Activated T-helper 1 cell treated with Interleukin-2 at 50 U/mL for 16 hours (primary cell): ENCODE results near the gene CTDNEP1.

Experiments used
- DNase-seq: peaks from one replicate; pipeline ENCODE4 v3.0.0-alpha.2; 2020; ENCODE audit warnings: low read depth

The CTDNEP1 gene

GRCh38 chr17:7215136-7215638, 36.3 kb downstream of the CTDNEP1 start:
- no peak for DNase-seq

- peak; percentile 97 for DNase-seq
These were observed 37.0 kb downstream of the CTDNEP1 start for GRCh38 chr17:7214300-7215135.

DNA sequence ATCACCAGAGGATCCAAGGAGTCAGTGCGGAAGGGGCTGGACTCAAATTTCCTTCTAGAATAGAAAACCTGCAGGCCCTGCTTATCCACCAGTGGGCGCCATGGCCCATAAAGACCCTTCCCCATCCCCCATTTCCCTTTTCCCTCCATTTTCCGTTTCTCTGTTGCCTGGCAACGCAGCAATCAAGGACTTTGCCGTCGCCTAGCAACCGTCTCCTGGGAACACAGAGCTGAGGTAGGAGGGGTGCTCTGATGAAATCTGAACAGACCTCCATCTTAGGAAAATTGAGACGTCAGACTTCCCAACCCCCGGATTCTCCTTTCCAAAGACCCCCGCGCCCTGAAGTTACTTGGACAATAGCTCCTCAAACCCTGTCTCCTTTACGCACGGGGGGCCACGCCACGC, 37.6 kb downstream of the CTDNEP1 start:
- peak; percentile 52 for DNase-seq

DNA sequence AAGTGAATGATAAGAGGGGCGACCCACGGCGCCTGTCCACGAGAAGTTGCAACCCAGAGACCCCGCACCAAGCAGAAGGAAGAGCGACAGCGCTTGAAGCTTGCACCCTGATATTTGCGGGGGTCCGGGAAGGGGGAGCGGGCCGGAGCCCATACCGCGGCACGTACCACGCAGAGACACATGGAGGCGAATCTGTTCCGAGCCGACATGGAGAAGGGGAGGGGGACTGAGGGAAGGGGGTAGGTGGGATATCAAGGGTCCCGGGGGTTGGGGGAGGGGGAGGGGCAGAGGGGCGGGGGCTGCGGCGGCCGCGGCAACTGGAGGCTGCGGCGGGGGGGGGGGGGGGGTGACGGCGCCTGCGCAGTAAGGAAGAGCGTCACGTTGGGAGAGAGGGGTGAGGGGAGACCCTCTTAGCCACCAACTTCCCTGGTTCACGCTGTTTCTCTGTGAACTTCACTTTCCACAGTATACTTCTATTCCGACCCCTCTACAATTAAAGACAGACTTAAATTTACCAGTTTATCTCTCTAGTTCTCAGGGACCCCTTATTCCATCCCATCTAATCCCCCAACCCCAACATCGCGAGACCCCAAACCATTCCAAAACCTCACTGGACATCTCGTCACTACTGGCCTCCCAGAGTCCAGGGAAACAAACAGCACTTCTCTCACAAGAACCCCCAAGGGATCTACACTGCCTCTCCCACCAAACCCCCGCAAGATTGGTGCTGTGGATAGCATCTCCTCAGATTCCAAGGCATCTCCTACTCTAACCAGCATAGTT, 39.9 kb downstream of the CTDNEP1 start:
- no peak for DNase-seq

GRCh38 chr17:7208754-7209460, 42.6 kb downstream of the CTDNEP1 start:
- DNase-seq, result no peak

DNA sequence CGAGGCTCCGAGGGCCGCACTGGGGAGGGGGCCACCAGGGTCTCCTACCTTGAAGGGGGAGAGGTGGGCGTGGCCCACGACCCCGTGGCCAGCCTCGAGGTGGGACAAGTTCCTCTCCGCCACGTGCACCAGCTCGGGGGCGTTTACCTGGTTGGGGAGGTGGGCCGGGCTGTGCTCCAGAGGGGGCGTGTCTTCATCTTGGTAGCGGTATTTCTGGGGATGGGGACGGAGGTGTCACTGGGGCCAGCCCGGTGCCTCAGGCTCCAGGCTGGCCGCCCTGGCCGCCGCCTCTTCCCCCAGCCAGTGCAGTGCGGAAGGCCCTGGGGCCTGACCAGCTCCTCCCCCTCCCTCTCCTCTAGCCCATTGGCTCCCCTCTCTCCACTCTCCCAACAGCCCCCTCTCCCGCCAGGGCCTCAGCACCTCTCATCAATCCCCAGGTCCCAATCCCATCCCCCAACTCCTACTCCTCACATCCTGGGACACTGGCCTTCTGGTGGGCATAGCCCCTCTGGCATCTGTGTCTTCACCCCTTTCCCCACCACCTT, 43.4 kb downstream of the CTDNEP1 start:
- DNase-seq, result no peak

GRCh38 chr17:7207120-7208001, 44.2 kb downstream of the CTDNEP1 start:
- no peak for DNase-seq

DNA sequence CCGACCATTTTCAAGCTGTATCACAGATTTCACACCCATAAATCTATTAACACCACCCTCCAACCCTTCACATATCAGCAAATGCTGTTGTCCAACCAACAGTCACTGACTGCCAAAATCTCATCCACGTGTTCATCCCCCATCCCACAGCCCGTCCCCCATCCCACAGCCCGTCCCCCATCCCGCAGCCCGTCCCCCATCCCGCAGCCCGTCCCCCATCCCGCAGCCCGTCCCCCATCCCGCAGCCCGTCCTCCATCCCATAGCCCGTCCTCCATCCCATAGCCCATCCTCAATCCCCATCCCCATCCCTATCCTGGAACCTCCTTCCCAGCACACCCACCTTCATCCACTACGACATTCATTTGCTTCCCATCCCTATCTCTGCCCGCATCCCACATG, 46.0 kb downstream of the CTDNEP1 start:
- DNase-seq, result no peak

- DNase-seq, result peak; percentile 89
These were observed 46.6 kb downstream of the CTDNEP1 start for GRCh38 chr17:7204828-7205461.

GRCh38 chr17:7204336-7204735, 47.2 kb downstream of the CTDNEP1 start:
- no peak for DNase-seq

DNA sequence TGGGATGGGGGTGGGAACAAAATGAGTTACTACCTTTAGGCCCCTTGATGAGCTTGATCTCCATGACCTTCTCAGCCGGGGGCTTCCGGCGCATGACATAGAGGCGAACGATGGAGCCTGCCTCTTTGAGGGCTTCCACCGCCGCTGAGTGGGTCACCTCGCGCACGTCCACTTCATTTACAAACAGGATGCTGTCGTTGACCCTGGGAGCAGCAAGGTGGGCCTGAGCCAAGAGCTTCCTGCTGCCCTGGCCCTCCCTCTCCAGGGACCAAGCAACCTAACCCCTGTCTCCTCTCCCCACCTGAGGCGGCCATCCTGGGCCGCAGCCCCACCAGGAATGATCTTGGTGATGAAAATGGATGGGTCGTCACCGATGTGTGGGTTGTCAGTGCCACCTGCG, 48.1 kb downstream of the CTDNEP1 start:
- DNase-seq, result no peak

DNA sequence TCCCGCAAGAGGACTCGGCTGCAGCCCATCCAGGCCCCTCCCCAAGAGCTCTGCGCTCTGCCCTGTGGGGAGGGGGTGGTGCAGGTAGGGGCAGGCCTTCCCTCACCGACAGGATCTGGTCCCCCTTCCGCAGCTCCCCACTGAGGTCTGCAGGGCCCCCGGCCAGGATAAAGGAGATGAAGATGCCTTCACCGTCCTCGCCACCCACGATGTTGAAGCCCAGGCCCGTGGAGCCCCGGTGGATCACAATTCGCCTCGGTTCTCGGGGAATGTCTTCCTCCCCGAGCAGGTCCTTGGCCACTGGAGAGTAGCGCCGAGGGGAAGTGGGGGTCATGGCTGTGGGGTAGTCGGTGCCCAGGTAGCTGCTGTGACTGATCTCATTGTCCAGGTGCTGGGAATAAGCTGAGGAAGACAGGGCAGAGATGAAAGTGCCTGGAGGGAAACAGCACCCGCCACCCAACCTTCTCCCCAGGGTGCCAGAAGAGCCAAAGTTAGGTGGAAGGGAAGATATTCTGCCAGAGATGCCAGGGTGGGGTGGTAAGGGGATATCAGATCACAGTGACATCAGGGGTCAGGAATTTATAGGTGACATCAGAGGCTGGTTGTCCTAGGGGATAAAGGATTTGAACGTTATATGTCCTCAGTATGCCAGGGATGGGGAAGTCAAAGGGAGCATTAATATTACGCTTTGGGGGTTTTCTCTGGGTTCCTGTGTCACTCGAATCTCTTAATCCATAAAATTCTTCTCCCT, 54.7 kb downstream of the CTDNEP1 start:
- no peak for DNase-seq

DNA sequence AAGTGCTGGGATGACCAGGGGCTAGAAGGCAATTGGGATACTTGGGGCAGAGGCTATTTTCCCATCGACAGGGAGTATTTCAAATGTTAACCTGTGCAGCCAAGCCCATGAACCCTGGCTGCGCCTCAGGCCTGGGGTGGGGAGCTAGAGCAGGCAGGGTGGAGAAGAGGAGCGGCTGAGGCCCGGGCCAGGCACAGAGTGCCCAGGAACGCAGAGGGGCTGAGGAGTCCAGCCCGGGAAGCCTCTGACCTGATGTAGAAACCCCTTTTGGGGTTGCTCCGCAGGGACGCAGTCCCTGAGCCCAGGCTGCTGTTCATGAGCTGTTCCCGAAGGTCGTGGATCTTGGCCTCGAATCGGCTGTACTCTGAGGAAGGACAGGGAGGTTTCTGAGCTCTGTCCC, 55.6 kb downstream of the CTDNEP1 start:
- no peak for DNase-seq
